GM12865 (cell line): Measurements from ENCODE around the gene NPFFR2.
"Not testable (repeated sequence)": the region's sequence is repeated elsewhere in the genome, so short reads cannot be mapped to it uniquely, and the experiment has no call there.

Source experiments
- DNase-seq: peaks from one replicate; pipeline ENCODE4 v3.0.0; 2010; ENCODE audit warnings: low read depth
- H3K4me3 ChIP-seq: 2 replicates; pipeline ENCODE4 v1.5.1; 2011; ENCODE audit warnings: mild to moderate bottlenecking, low read depth, low read length, control low read depth
- TF ChIP-seq, protein P1 (sequence below): IDR thresholded peaks from 2 replicates; pipeline ENCODE4 v1.5.1; 2011; ENCODE audit warnings: low read length, control low read depth, low read depth, inconsistent platforms; ENCODE audit not compliant: insufficient read depth; ENCODE audit errors: missing control alignments

Gene NPFFR2

DNA sequence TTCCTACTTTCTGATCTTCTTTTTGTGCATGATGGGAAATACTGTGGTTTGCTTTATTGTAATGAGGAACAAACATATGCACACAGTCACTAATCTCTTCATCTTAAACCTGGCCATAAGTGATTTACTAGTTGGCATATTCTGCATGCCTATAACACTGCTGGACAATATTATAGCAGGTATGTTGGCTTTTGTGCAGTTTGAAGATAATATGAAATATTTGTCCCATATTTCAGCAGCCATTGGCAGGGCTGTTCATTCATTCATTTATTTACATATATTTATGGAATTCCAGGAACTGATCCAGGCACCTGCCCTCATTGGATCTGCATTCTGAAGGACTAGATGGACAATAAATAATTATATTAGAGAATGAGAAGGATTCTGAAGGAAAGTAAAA lies 96.9 kb downstream of the NPFFR2 start:
- TF ChIP-seq, protein P1, sequence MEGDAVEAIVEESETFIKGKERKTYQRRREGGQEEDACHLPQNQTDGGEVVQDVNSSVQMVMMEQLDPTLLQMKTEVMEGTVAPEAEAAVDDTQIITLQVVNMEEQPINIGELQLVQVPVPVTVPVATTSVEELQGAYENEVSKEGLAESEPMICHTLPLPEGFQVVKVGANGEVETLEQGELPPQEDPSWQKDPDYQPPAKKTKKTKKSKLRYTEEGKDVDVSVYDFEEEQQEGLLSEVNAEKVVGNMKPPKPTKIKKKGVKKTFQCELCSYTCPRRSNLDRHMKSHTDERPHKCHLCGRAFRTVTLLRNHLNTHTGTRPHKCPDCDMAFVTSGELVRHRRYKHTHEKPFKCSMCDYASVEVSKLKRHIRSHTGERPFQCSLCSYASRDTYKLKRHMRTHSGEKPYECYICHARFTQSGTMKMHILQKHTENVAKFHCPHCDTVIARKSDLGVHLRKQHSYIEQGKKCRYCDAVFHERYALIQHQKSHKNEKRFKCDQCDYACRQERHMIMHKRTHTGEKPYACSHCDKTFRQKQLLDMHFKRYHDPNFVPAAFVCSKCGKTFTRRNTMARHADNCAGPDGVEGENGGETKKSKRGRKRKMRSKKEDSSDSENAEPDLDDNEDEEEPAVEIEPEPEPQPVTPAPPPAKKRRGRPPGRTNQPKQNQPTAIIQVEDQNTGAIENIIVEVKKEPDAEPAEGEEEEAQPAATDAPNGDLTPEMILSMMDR = no peak
- H3K4me3 ChIP-seq = no peak overlapping the region
- DNase-seq = no peak

DNA sequence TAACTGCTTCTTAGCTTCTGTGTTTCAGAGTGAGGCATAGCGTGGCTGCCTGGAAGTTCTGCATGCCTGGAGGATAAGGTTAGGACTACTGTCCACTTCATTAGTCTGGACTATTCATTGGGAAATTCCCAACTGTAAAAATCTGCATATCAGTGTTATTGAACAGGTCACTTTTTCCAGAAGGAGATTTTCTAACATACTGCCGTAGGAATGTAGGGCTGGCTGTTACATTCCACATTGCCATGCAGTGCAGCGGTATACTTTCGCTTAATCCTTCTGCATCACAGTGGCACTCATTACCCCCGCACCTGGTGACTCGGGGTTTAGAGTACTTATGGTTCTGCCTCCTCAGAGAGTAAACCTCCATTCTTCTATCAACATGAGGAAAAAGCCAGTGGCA lies 104.6 kb downstream of the NPFFR2 start:
- no peak for DNase-seq
- TF ChIP-seq, protein P1 = no peak
- H3K4me3 ChIP-seq = no peak overlapping the region

DNA sequence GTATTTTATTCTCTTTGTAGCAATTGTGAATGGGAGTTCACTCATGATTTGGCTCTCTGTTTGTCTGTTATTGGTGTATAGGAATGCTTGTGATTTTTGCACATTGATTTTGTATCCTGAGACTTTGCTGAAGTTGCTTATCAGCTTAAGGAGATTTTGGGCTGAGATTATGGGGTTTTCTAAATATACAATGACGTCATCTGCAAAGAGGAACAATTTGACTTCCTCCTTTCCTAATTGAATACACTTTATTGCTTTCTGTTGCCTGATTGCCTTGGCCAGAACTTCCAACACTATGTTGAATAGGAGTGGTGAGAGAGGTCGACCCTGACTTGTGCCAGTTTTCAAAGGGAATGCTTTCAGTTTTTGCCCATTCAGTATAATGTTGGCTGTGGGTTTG lies 108.2 kb downstream of the NPFFR2 start:
- not testable (repeated sequence) for DNase-seq, H3K4me3 ChIP-seq

DNA sequence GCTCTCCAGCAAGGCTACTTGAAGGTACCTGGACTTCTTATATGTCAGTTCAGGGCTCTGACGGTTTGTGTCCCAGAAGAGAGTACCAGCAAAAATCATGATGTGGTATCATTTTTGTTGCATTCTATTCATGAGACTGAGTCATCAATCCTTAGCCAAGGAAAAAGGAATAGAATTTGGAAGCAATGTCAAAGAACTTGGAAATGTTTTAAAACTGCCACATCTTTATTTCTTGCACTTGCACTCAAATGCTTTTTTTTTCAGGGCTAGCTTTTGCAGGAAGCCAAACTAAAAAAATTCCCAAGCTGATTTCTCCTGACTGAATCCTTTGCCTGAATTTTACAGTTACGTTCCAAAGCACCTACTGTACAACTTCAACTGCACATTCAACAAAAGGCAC lies 112.4 kb downstream of the NPFFR2 start:
- TF ChIP-seq, protein P1 = no peak
- DNase-seq = no peak

DNA sequence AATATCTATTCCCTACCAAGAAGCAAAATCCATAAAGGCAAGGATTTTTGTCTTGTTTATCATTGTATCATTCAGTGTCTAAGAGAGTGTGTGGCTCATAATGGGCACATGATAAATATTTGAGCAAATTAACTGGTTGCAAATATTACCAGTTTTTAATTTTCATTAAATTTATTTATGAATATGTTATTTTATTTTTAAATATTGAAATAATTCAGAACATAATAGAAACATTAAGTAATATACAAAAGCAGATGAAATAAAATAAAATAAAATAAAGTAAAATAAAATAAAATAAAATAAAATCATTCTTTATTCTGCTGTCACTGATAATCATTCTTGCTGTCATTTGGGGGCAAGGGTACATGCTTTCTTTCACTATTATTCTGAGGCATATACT lies 120.9 kb downstream of the NPFFR2 start:
- no peak overlapping the region for H3K4me3 ChIP-seq
- DNase-seq = no peak
- TF ChIP-seq, protein P1 = no peak

More for the DNA sequence above, 112.4 kb downstream of the NPFFR2 start:
- no peak overlapping the region for H3K4me3 ChIP-seq

DNA sequence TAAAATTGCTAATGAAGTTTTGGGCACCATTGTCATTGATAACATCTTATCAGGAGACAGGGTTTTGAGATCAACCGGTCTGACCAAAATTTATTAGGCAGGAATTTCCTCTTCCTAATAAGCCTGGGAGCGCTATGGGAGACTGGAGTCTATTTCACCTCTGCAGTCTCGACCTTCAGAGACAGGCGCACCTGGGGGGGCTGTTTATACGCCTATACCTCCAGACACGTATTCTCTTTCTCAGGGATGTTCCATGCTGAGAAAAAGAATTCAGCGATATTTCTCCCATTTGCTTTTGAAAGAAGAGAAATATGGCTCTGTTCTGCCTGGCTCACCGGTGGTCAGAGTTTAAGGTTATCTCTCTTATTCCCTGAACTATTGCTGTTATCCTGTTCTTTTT lies 121.8 kb downstream of the NPFFR2 start:
- not testable (repeated sequence) for DNase-seq, H3K4me3 ChIP-seq

DNA sequence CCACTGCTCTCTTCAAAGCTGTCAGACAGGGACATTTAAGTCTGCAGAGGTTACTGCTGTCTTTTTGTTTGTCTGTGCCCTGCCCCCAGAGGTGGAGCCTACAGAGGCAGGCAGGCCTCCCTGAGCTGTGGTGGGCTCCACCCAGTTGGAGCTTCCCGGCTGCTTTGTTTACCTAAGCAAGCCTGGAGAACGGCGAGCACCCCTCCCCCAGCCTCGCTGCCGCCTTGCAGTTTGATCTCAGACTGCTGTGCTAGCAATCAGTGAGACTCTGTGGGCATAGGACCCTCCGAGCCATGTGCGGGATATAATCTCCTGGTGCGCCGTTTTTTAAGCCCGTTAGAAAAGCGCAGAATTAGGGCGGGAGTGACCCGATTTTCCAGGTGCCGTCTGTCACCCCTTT lies 137.5 kb downstream of the NPFFR2 start:
- not testable (repeated sequence) for H3K4me3 ChIP-seq, DNase-seq

DNA sequence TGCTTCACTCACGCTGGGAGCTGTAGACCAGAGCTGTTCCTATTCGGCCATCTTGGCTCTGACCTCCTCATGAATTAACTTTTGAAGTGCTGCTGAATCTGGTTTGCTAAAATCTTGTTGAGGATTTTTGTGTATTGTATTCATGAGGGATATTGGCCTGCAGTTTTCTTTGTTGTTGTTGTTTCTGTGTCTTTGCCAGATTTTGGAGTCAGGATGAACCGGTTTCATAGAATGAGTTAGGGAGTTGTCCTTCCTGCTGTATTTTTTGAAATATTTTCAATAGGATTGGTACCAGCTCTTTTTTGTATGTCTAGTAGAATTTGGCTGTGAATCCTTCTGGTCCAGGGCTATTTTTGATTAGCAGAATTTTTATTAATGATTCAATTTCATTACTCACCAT lies 138.1 kb downstream of the NPFFR2 start:
- DNase-seq = no peak
- no peak overlapping the region for H3K4me3 ChIP-seq
- TF ChIP-seq, protein P1 = no peak

DNA sequence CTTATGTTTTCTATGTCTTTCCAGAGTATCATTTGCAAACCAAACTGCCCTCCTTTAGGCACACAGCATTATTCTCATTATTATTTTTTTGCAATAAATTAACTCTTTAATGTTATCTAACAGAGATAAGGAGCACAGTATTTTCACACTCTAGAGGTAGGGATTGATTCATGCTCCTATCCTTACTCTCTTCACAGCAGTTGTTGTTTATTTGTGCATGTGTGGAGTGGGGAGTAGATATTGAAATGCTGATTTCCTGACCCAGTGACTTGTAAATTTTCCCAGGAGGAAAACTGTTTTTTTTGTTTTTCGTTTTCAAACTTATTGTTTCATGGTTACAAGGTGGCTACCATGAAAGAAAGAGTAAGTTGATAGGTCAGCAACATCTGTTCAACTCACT lies 140.0 kb downstream of the NPFFR2 start:
- TF ChIP-seq, protein P1 = no peak
- DNase-seq = no peak
- H3K4me3 ChIP-seq = no peak overlapping the region
